ENCODE results near the gene PRPF39. TPM values are rescaled to one million over a fixed set of nuclear protein-coding genes. Genes with fewer than 3 reads are reported as not detected.

Gene PRPF39
- polyA plus RNA-seq, 1 of the 3 experiments (the other 2 are of a cell fraction): 14.6 TPM

- no peaks in the 10 kb centered on the region for H3K4me1 ChIP-seq (ENCODE audit: control insufficient read depth in 1 of 2, insufficient read depth in 2 of 2, low read depth in 1 of 2, low read length in 1 of 2)
- DNase-seq: no peak
- no peaks in the 10 kb centered on the region for H3K36me3 ChIP-seq (replicated peaks in 1 of 2; ENCODE audit: control insufficient read depth in 1 of 2, insufficient read depth in 2 of 2, low read length in 1 of 2)
- H3K27me3 ChIP-seq (ENCODE audit: insufficient read depth): no peaks in the 10 kb centered on the region
- no peak overlapping the region for H3K9ac ChIP-seq
- H3K79me2 ChIP-seq (ENCODE audit: insufficient read depth): no peaks in the 10 kb centered on the region
- H2AFZ ChIP-seq (ENCODE audit: low read depth): no peak overlapping the region
- H3K4me3 ChIP-seq (ENCODE audit: low read depth in 2 of 2, low read length in 1 of 2): no peak overlapping the region
- TF ChIP-seq MAX (IDR thresholded peaks at IDR 0.05; ENCODE audit: low read depth) (no peak), MEF2A (IDR thresholded peaks at IDR 0.05; ENCODE audit: borderline replicate concordance, low read depth) (no peak), TCF12 (IDR thresholded peaks at IDR 0.05) (no peak), GATA2 (CRISPR knock-in tag; IDR thresholded peaks at IDR 0.05) (no peak), ZBTB33 (IDR thresholded peaks at IDR 0.05; ENCODE audit: borderline replicate concordance, low read depth) (no peak), SIN3A (IDR thresholded peaks at IDR 0.05; ENCODE audit: borderline replicate concordance, low read depth, low read length) (no peak), RAD21 (IDR thresholded peaks at IDR 0.05; ENCODE audit: low read length) (no peak), FOXJ3 (CRISPR knock-in tag; IDR thresholded peaks at IDR 0.05) (no peak), ELF1 (IDR thresholded peaks at IDR 0.05) (no peak), REST (IDR thresholded peaks at IDR 0.05; ENCODE audit: low read depth, low read length) (no peak), FOXM1 (IDR thresholded peaks at IDR 0.05; ENCODE audit: low read depth) (no peak), GABPA (IDR thresholded peaks at IDR 0.05; ENCODE audit: low read depth) (no peak), IRF3 (IDR thresholded peaks at IDR 0.05; ENCODE audit: low read depth, low read length) (no peak), PBX3 (IDR thresholded peaks at IDR 0.05) (no peak)
- H3K9me3 ChIP-seq: no peaks in the 10 kb centered on the region
- WGBS (ENCODE audit: low lambda C conversion rate): 94% methylated on average over 5 of the region's 5 CpGs
- CTCF ChIA-PET: no interaction called here
- no peaks in the 10 kb centered on the region for H3F3A ChIP-seq (replicated peaks; ENCODE audit: insufficient read depth)
- no peak overlapping the region for H3K27ac ChIP-seq (ENCODE audit: low read depth in 2 of 2, low read length in 1 of 2)
- H3K4me2 ChIP-seq: no peak overlapping the region
- H3K9me2 ChIP-seq: no peaks in the 10 kb centered on the region
- POLR2A ChIA-PET: no interaction called here
- H4K20me1 ChIP-seq (ENCODE audit: insufficient read depth): no peaks in the 10 kb centered on the region
These were observed 10.6 kb upstream of the PRPF39 start for GRCh38 chr14:45073231-45073879.
